Myocyte (in vitro differentiated cells): ENCODE results near the gene MTHFD2. TPM values are rescaled to one million over a fixed set of nuclear protein-coding genes. Genes with fewer than 3 reads are reported as not detected.
"Not testable (repeated sequence)": the region's sequence is repeated elsewhere in the genome, so short reads cannot be mapped to it uniquely, and the experiment has no call there.

ENCODE experiments used
- DNase-seq: peaks from one replicate; pipeline ENCODE4 v3.0.0-alpha.2; 2012; ENCODE audit warnings: low read depth
- total RNA-seq: library from RNA; depleted of rRNA; stranded (reverse); fragments of >200 nt; gene quantifications from 2 replicates; pipeline ENCODE4 v1.2.3, GENCODE V29; 2014

The MTHFD2 gene
- total RNA-seq, 1 donor from 2014 or later = 66.1 TPM

GRCh38 chr2:74227646-74228045 lies 29.2 kb downstream of the MTHFD2 start:
- DNase-seq = peak; percentile 40

GRCh38 chr2:74228772-74229171 lies 30.4 kb downstream of the MTHFD2 start:
- no peak for DNase-seq

GRCh38 chr2:74229865-74230264 lies 31.4 kb downstream of the MTHFD2 start:
- DNase-seq = not testable (repeated sequence)

GRCh38 chr2:74232426-74232825 lies 34.0 kb downstream of the MTHFD2 start:
- no peak for DNase-seq

- no peak for DNase-seq
Observed at GRCh38 chr2:74233648-74234047, 35.2 kb downstream of the MTHFD2 start.

GRCh38 chr2:74235041-74235440 lies 36.6 kb downstream of the MTHFD2 start:
- no peak for DNase-seq

GRCh38 chr2:74238879-74239278 lies 40.5 kb downstream of the MTHFD2 start:
- peak; percentile 46 for DNase-seq

GRCh38 chr2:74239346-74239745 lies 40.9 kb downstream of the MTHFD2 start:
- DNase-seq = no peak

- peak; percentile 17 for DNase-seq
Observed at GRCh38 chr2:74242354-74243071, 44.1 kb downstream of the MTHFD2 start.

GRCh38 chr2:74244286-74244685 lies 45.9 kb downstream of the MTHFD2 start:
- no peak for DNase-seq

GRCh38 chr2:74246496-74247195 lies 48.2 kb downstream of the MTHFD2 start:
- no peak for DNase-seq

GRCh38 chr2:74249406-74250122 lies 51.1 kb downstream of the MTHFD2 start:
- DNase-seq = peak; percentile 77

- DNase-seq = peak; percentile 44
Observed at GRCh38 chr2:74250189-74250631, 51.8 kb downstream of the MTHFD2 start.

- DNase-seq = no peak
Observed at GRCh38 chr2:74252036-74252435, 53.6 kb downstream of the MTHFD2 start.

GRCh38 chr2:74252862-74253261 lies 54.4 kb downstream of the MTHFD2 start:
- no peak for DNase-seq

GRCh38 chr2:74253306-74253970 lies 55.0 kb downstream of the MTHFD2 start:
- no peak for DNase-seq

- DNase-seq = no peak
Observed at GRCh38 chr2:74253971-74254310, 55.5 kb downstream of the MTHFD2 start.

- DNase-seq = no peak
Observed at GRCh38 chr2:74255660-74256213, 57.3 kb downstream of the MTHFD2 start.

GRCh38 chr2:74259191-74259590 lies 60.8 kb downstream of the MTHFD2 start:
- DNase-seq = peak; percentile 24

GRCh38 chr2:74259733-74260132 lies 61.3 kb downstream of the MTHFD2 start:
- DNase-seq = no peak

GRCh38 chr2:74260495-74260894 lies 62.1 kb downstream of the MTHFD2 start:
- no peak for DNase-seq
